IMR-90 (cell line): Measurements from ENCODE around the gene NT5DC1. TPM values are rescaled to one million over a fixed set of nuclear protein-coding genes. Genes with fewer than 3 reads are reported as not detected.

Source experiments
- ATAC-seq: fragments of 200-7000 bp; cut with Tn5 transposase; 2 replicates; pipeline ENCODE4 v1.9.1; 2020; ENCODE audit warnings: low read depth, mild to moderate bottlenecking, moderate library complexity
- BruUV-seq: library from RNA; stranded (reverse); fragments of 400-500 nt; replicated peaks from 2 replicates; lab custom pipeline; 2021; lab: Mats Ljungman, UMichigan
- CTCF ChIA-PET: fragments of 300-600 bp; formaldehyde crosslinking; extraction: SDS; loops from one replicate; lab custom pipeline; 2021; ENCODE audit warnings: antibody characterized with exemption; lab: Yijun Ruan, JAX
- POLR2A ChIA-PET: fragments of 300-600 bp; sonication (Branson Sonifier 250); formaldehyde crosslinking; loops from one replicate; lab custom pipeline; 2022; ENCODE audit warnings: antibody characterized with exemption; ENCODE audit not compliant: unreplicated experiment; lab: Charles Lee
- DNase-seq: peaks from one replicate; pipeline ENCODE4 v3.0.0; 2013
- H2AFZ ChIP-seq: replicated peaks from 2 replicates; pipeline ENCODE3; 2013; ENCODE audit warnings: low read length, mild to moderate bottlenecking; ENCODE audit not compliant: poor library complexity
- H2AK5ac ChIP-seq: 2 replicates; pipeline ENCODE4 v1.6.1; 2013; ENCODE audit warnings: low read depth, low read length, inconsistent platforms
- H2AK9ac ChIP-seq: replicated peaks from 2 replicates; pipeline ENCODE3; 2013; ENCODE audit warnings: mild to moderate bottlenecking, low read depth, low read length, moderate library complexity; ENCODE audit not compliant: poor library complexity
- H2BK120ac ChIP-seq: 2 replicates; pipeline ENCODE4 v1.6.1; 2013; ENCODE audit warnings: low read depth, low read length, inconsistent platforms
- H2BK15ac ChIP-seq: 3 replicates; pipeline ENCODE4 v1.6.1; 2013; ENCODE audit warnings: low read depth, low read length, inconsistent platforms
- H2BK20ac ChIP-seq: 2 replicates; pipeline ENCODE4 v1.6.1; 2013; ENCODE audit warnings: low read depth, mild to moderate bottlenecking, inconsistent platforms, low read length, moderate library complexity
- H2BK5ac ChIP-seq: 2 replicates; pipeline ENCODE4 v1.6.1; 2013; ENCODE audit warnings: mild to moderate bottlenecking, low read depth, low read length, inconsistent platforms; ENCODE audit not compliant: poor library complexity, severe bottlenecking
- H3K14ac ChIP-seq: replicated peaks from 2 replicates; pipeline ENCODE4 v1.6.1; 2013; ENCODE audit warnings: low read depth, low read length, inconsistent platforms
- H3K18ac ChIP-seq: 2 replicates; pipeline ENCODE4 v1.6.1; 2013; ENCODE audit warnings: low read depth, low read length, control low read depth
- H3K23ac ChIP-seq: 2 replicates; pipeline ENCODE4 v1.6.1; 2013; ENCODE audit warnings: low read depth, low read length, inconsistent platforms
- H3K27ac ChIP-seq: 2 replicates; pipeline ENCODE4 v1.5.1; 2013; ENCODE audit warnings: mild to moderate bottlenecking, control low read depth, low read length; ENCODE audit not compliant: insufficient read depth
- H3K27me3 ChIP-seq: 2 replicates; pipeline ENCODE4 v1.6.1; 2013; ENCODE audit warnings: low read length; ENCODE audit not compliant: control insufficient read depth, insufficient read depth
- H3K36me3 ChIP-seq: 2 replicates; pipeline ENCODE4 v1.6.1; 2013; ENCODE audit warnings: low read length, mixed read lengths; ENCODE audit not compliant: control insufficient read depth, insufficient read depth
- H3K4ac ChIP-seq: 2 replicates; pipeline ENCODE4 v1.6.1; 2013; ENCODE audit warnings: low read depth, low read length, inconsistent platforms
- H3K4me1 ChIP-seq: 2 replicates; pipeline ENCODE4 v1.6.1; 2013; ENCODE audit warnings: low read length, mixed read lengths; ENCODE audit not compliant: control insufficient read depth, insufficient read depth
- H3K4me2 ChIP-seq: 2 replicates; pipeline ENCODE4 v1.6.1; 2013; ENCODE audit warnings: low read depth, mild to moderate bottlenecking, control low read depth, low read length, moderate library complexity
- H3K4me3 ChIP-seq: 2 replicates; pipeline ENCODE4 v1.5.1; 2013; ENCODE audit warnings: low read depth, mild to moderate bottlenecking, control low read depth, low read length, moderate library complexity; ENCODE audit not compliant: insufficient read depth
- H3K56ac ChIP-seq: 2 replicates; pipeline ENCODE4 v1.6.1; 2013; ENCODE audit warnings: low read length, inconsistent platforms; ENCODE audit not compliant: insufficient read depth; ENCODE audit errors: extremely low read depth
- H3K79me1 ChIP-seq, 2 experiments: 2 replicates each; pipeline ENCODE4 v1.6.1; 2013; ENCODE audit warnings: low read length in 2 of 2, inconsistent platforms in 1 of 2, low read depth in 1 of 2
- H3K9ac ChIP-seq: 2 replicates; pipeline ENCODE4 v1.6.1; 2013; ENCODE audit warnings: low read depth, low read length, control low read depth
- H3K9me1 ChIP-seq: 2 replicates; pipeline ENCODE4 v1.6.1; 2013; ENCODE audit warnings: low read length, inconsistent platforms; ENCODE audit not compliant: insufficient read depth
- H3K9me3 ChIP-seq: 2 replicates; pipeline ENCODE4 v1.6.1; 2013; ENCODE audit warnings: low read length; ENCODE audit not compliant: control insufficient read depth, insufficient read depth
- H4K20me1 ChIP-seq: 2 replicates; pipeline ENCODE4 v1.6.1; 2013; ENCODE audit warnings: low read length, inconsistent platforms; ENCODE audit not compliant: insufficient read depth
- H4K5ac ChIP-seq: 2 replicates; pipeline ENCODE4 v1.6.1; 2013; ENCODE audit warnings: mild to moderate bottlenecking, low read depth, low read length, control low read depth
- H4K8ac ChIP-seq, 2 experiments: 2 replicates each; pipeline ENCODE4 v1.6.1; 2013; ENCODE audit warnings: low read depth in 2 of 2, low read length in 2 of 2, control low read depth in 1 of 2, inconsistent platforms in 1 of 2
- H4K91ac ChIP-seq: 2 replicates; pipeline ENCODE4 v1.6.1; 2013; ENCODE audit warnings: low read depth, low read length, inconsistent platforms; ENCODE audit not compliant: insufficient read depth
- CHD1 ChIP-seq: IDR thresholded peaks from 2 replicates; pipeline ENCODE4 v1.6.1; 2012; ENCODE audit warnings: low read depth, low read length, improper control_type of control experiment
- MAFK ChIP-seq: IDR thresholded peaks from 2 replicates; pipeline ENCODE4 v1.6.1; 2012; ENCODE audit warnings: low read depth, low read length, improper control_type of control experiment
- RAD21 ChIP-seq: IDR thresholded peaks from 2 replicates; pipeline ENCODE4 v1.6.1; 2012; ENCODE audit warnings: low read length, improper control_type of control experiment
- RCOR1 ChIP-seq: IDR thresholded peaks from 2 replicates; pipeline ENCODE4 v1.6.1; 2012; ENCODE audit warnings: mild to moderate bottlenecking, low read length, improper control_type of control experiment; ENCODE audit not compliant: insufficient replicate concordance
- RFX5 ChIP-seq: IDR thresholded peaks from 2 replicates; pipeline ENCODE4 v1.8.0; 2012; ENCODE audit warnings: low read depth, mild to moderate bottlenecking, low read length, moderate library complexity
- SMC3 ChIP-seq: fragments of 150-350 bp; IDR thresholded peaks from 2 replicates; pipeline ENCODE4 v1.6.1; 2016; ENCODE audit warnings: low read depth, mild to moderate bottlenecking, antibody characterized with exemption, low read length, moderate library complexity
- WGBS, 2 experiments: methylation state at CpG; one replicate each; pipeline versions ENCODE4 v1.1.5 to v1.1.7; 2013; ENCODE audit warnings: missing lambda C conversion rate in 2 of 2; ENCODE audit not compliant: insufficient read length in 1 of 2; ENCODE audit errors: extremely low coverage in 2 of 2; 5-methylcytosine and 5-hydroxymethylcytosine counted together
- dilution Hi-C: fragments of 300-500 bp; cut with HindIII; formaldehyde crosslinking; loops from one replicate; pipeline ENCODE4 v1.14.3; 2018; ENCODE audit warnings: low sequenced_read_pairs; ENCODE audit not compliant: unreplicated experiment
- in situ Hi-C: fragments of 300-500 bp; cut with MboI; formaldehyde crosslinking; loops from 3 replicates; pipeline ENCODE4 v1.14.3; 2019; ENCODE audit warnings: low sequenced_read_pairs, inconsistent platforms, mixed read lengths
- intact Hi-C: fragments of 100-400 bp; cut with micrococcal nuclease; formaldehyde crosslinking; loops from 2 replicates; pipeline ENCODE4 v1.10.0; 2022
- polyA plus RNA-seq, 3 experiments: library from polyadenylated mRNA; depleted of rRNA; stranded (reverse); fragments of >200 nt; gene quantifications; 2 replicates each; pipeline ENCODE4 v1.2.3, GENCODE V29; 2012; ENCODE audit warnings: low replicate concordance in 1 of 3
- total RNA-seq: library from RNA; depleted of rRNA; stranded (reverse); fragments of >200 nt; gene quantifications from 2 replicates; pipeline ENCODE4 v1.2.3, GENCODE V29; 2012
- TF ChIP-seq, protein P1 (sequence below): fragments of 150-350 bp; IDR thresholded peaks from 2 replicates; pipeline ENCODE4 v1.6.1; 2017; ENCODE audit warnings: mild to moderate bottlenecking, antibody characterized with exemption, low read length, low read depth

Gene NT5DC1
- total and polyA plus RNA-seq, 2 of the 4 experiments (the other 2 are of a cell fraction) = 11.7 to 16.8 TPM

DNA sequence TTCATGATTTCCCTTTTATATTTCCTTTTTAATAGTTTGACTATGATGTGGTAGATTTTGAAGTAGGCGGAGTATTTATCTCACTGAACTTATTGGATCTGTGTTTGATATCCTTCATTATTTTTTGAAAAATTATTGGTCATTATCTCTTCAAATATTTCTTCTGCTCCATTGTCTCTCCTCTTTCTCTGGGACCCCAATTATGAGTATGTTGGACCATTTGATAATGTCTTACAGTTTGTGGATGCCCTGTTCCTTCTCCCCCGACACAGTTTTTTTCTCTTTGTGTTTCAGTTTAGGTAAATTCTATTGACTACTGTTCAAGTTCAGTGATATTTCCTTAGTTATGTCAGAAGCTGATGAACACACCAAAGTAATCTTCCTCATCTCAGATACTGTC lies 74.7 kb downstream of the NT5DC1 start:
- no peak overlapping the region for H3K23ac ChIP-seq
- dilution Hi-C loops (no loop called here), intact Hi-C loops (no loop called here), in situ Hi-C loops (no loop called here)
- no peak overlapping the region for H3K18ac ChIP-seq
- H3K27ac ChIP-seq = no peak overlapping the region
- ATAC-seq (no peak), DNase-seq (no peak)
- H2BK15ac ChIP-seq = no peak overlapping the region
- no CpG with 5 or more reads among the region's 2 CpGs for WGBS, 2 experiments
- ChIA-PET CTCF (no interaction called here), POLR2A (no interaction called here)
- H3K9me1 ChIP-seq = 0 out of 2 replicates have a peak, but pooled peaks cover 6% of the 10 kb centered on the region
- no peak overlapping the region for H3K14ac ChIP-seq
- H3K79me1 ChIP-seq = no peaks in the 10 kb centered on the region
- H3K4me1 ChIP-seq = no peaks in the 10 kb centered on the region
- no peaks in the 10 kb centered on the region; the same call in 1 of the 2 replicates for H3K9me3 ChIP-seq
- H2BK20ac ChIP-seq = no peak overlapping the region
- no peaks in the 10 kb centered on the region for H4K20me1 ChIP-seq
- H3K4ac ChIP-seq = no peak overlapping the region
- no peak overlapping the region for H2AK9ac ChIP-seq
- no peak overlapping the region for H3K56ac ChIP-seq
- no peak overlapping the region for H2BK5ac ChIP-seq
- H3K36me3 ChIP-seq = no peaks in the 10 kb centered on the region
- no peak overlapping the region for H4K5ac ChIP-seq
- H3K4me3 ChIP-seq = no peak overlapping the region
- TF ChIP-seq RFX5 (no peak), CHD1 (no peak), MAFK (no peak), RCOR1 (no peak), RAD21 (no peak), SMC3 (no peak)
- TF ChIP-seq, protein P1, sequence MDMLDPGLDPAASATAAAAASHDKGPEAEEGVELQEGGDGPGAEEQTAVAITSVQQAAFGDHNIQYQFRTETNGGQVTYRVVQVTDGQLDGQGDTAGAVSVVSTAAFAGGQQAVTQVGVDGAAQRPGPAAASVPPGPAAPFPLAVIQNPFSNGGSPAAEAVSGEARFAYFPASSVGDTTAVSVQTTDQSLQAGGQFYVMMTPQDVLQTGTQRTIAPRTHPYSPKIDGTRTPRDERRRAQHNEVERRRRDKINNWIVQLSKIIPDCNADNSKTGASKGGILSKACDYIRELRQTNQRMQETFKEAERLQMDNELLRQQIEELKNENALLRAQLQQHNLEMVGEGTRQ = no peak
- H3K9ac ChIP-seq = no peak overlapping the region
- no peak overlapping the region for H2AK5ac ChIP-seq
- BruUV-seq = no TSS peak
- no peaks in the 10 kb centered on the region for H3K27me3 ChIP-seq
- H2BK120ac ChIP-seq = no peak overlapping the region
- no peak overlapping the region for H4K8ac ChIP-seq
- H3K4me2 ChIP-seq = no peak overlapping the region
- H4K91ac ChIP-seq = no peak overlapping the region
- H2AFZ ChIP-seq = no peak overlapping the region
